ENCODE data around the gene ZBP1. TPM values are rescaled to one million over a fixed set of nuclear protein-coding genes. Genes with fewer than 3 reads are reported as not detected.

Gene ZBP1
- total RNA-seq, 3 donors from 2014 or later (not counting 1 experiment from before 2014, with no cell fraction given): 95.4 to 99.7 (median 97.8) TPM

- peaks cover 8% of the 10 kb centered on the region in 2 donors for H3K4me1 Mint-ChIP-seq
- intact Hi-C loops (cut with micrococcal nuclease): no loop called here
- 93% methylated on average over 31 of the region's 31 CpGs for WGBS (ENCODE audit: insufficient coverage)
- TF ChIP-seq CTCF (IDR thresholded peaks at IDR 0.05): no peak
- Histone ChIP-seq H3K4me1 (ENCODE audit: control insufficient read depth, insufficient read depth, low read length) (peaks cover 17% of the 10 kb centered on the region), H3K4me3 (ENCODE audit: low read length) (no peak overlapping the region), H3K36me3 (ENCODE audit: control insufficient read depth, insufficient read depth, low read length) (no peaks in the 10 kb centered on the region), H3K9me3 (ENCODE audit: control insufficient read depth, insufficient read depth, low read length) (no peaks in the 10 kb centered on the region), H3K27ac (ENCODE audit: low read length) (no peak overlapping the region), H3K27me3 (ENCODE audit: control insufficient read depth, insufficient read depth, low read length) (no peaks in the 10 kb centered on the region)
- H3K36me3 Mint-ChIP-seq: no peaks in the 10 kb centered on the region
- no peak overlapping the region for H3K4me3 Mint-ChIP-seq
- DNase-seq: no peak
- no peak for ATAC-seq
- peaks cover 0 to 8% of the 10 kb centered on the region in 2 donors for H3K27me3 Mint-ChIP-seq (ENCODE audit: low read depth in 2 of 2)
- no peaks in the 10 kb centered on the region for H3K9me3 Mint-ChIP-seq
- peak overlapping the region in 1 of 2 donors; percentile 6 for H3K27ac Mint-ChIP-seq
Observed at GRCh38 chr20:57660922-57661745, 40.9 kb upstream of the ZBP1 start.

- TF ChIP-seq CTCF (IDR thresholded peaks at IDR 0.05): no peak
- Histone ChIP-seq H3K27me3 (ENCODE audit: control insufficient read depth, insufficient read depth, low read length) (no peaks in the 10 kb centered on the region), H3K4me3 (ENCODE audit: low read length) (no peak overlapping the region), H3K9me3 (ENCODE audit: control insufficient read depth, insufficient read depth, low read length) (no peaks in the 10 kb centered on the region), H3K36me3 (ENCODE audit: control insufficient read depth, insufficient read depth, low read length) (no peaks in the 10 kb centered on the region), H3K4me1 (ENCODE audit: control insufficient read depth, insufficient read depth, low read length) (peaks cover 17% of the 10 kb centered on the region), H3K27ac (ENCODE audit: low read length) (no peak overlapping the region)
- Mint-ChIP-seq H3K27ac (peak overlapping the region in 1 of 2 donors; percentile 6), H3K27me3 (ENCODE audit: low read depth in 2 of 2) (peaks cover 0 to 8% of the 10 kb centered on the region in 2 donors), H3K4me1 (peaks cover 8% of the 10 kb centered on the region in 2 donors), H3K4me3 (no peak overlapping the region), H3K36me3 (no peaks in the 10 kb centered on the region), H3K9me3 (no peaks in the 10 kb centered on the region)
- ATAC-seq (no peak), DNase-seq (peak in 1 of 2 donors; percentile 7)
- intact Hi-C loops (cut with micrococcal nuclease): no loop called here
- 90% methylated on average over 13 of the region's 13 CpGs for WGBS (ENCODE audit: insufficient coverage)
Observed at GRCh38 chr20:57660181-57660921, 40.1 kb upstream of the ZBP1 start.

GRCh38 chr20:57659517-57660180 is 39.4 kb upstream of the ZBP1 start:
- DNase-seq: peak in 1 of 2 donors; percentile 8
- H3K27me3 Mint-ChIP-seq (ENCODE audit: low read depth in 2 of 2): peaks cover 0 to 8% of the 10 kb centered on the region in 2 donors
- H3K4me3 Mint-ChIP-seq: no peak overlapping the region
- Histone ChIP-seq H3K9me3 (ENCODE audit: control insufficient read depth, insufficient read depth, low read length) (no peaks in the 10 kb centered on the region), H3K36me3 (ENCODE audit: control insufficient read depth, insufficient read depth, low read length) (no peaks in the 10 kb centered on the region), H3K27ac (ENCODE audit: low read length) (no peak overlapping the region), H3K4me1 (ENCODE audit: control insufficient read depth, insufficient read depth, low read length) (peaks cover 18% of the 10 kb centered on the region), H3K27me3 (ENCODE audit: control insufficient read depth, insufficient read depth, low read length) (no peaks in the 10 kb centered on the region), H3K4me3 (ENCODE audit: low read length) (no peak overlapping the region)
- TF ChIP-seq CTCF (IDR thresholded peaks at IDR 0.05): no peak
- WGBS (ENCODE audit: insufficient coverage): 88% methylated on average over 24 of the region's 24 CpGs
- intact Hi-C loops (cut with micrococcal nuclease): loop anchor here (10.0 kb wide), 1 partner anchor 515 kb away; no protein-coding TSS in a partner anchor
- no peaks in the 10 kb centered on the region for H3K9me3 Mint-ChIP-seq
- no peaks in the 10 kb centered on the region for H3K36me3 Mint-ChIP-seq
- no peak for ATAC-seq
- H3K27ac Mint-ChIP-seq: no peak overlapping the region
- peaks cover 9% of the 10 kb centered on the region in 2 donors for H3K4me1 Mint-ChIP-seq
